HG02981 (cell line): ENCODE results near the gene NREP.

ENCODE experiments used
- ATAC-seq: cut with Tn5 transposase; IDR thresholded peaks from one replicate; pipeline ENCODE4 v1.9.1; 2021; ENCODE audit warnings: mild to moderate bottlenecking, moderate library complexity; ENCODE audit not compliant: unreplicated experiment

The NREP gene

DNA sequence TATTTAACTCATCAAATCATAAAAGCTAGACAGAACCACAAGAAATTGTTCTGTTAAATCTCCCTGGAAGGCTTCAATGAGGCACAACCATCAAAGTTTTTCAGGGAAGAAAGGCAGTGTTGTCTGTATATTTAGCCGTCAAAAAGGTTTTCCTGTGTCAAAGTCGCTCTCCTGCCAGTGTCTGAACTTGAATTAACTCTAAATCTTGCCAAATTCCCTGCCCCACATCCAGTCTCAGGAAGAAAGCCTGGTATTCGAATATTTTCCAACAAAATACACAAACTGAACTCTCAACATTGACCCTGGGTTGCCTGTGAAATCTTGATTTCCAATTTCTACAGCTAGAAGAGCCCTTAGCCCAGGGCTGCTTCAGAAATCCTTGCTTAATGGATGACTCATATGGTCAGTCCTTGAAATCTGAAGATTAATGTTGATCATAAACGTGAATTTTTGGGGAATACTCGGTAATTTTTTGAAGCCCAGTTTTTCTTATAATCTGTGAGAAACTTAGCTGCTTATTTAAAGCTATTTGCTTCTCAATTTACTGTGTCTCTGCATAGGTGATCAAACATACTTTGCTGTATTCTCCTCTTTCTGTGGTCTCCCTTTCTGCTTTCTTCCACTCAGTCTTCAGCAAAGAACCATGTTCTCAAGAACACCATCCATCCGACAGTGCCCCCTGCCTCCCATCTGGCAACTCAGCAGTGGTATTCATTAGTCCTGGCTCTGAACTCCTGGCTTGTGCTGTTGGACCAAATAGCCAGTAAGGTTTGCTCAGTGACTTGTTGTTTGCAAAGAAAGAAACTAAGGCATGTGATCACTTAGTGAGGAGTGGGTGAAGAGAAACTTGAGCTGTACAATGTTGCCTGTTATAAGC lies 58.9 kb downstream of the NREP start:
- no peak for ATAC-seq

DNA sequence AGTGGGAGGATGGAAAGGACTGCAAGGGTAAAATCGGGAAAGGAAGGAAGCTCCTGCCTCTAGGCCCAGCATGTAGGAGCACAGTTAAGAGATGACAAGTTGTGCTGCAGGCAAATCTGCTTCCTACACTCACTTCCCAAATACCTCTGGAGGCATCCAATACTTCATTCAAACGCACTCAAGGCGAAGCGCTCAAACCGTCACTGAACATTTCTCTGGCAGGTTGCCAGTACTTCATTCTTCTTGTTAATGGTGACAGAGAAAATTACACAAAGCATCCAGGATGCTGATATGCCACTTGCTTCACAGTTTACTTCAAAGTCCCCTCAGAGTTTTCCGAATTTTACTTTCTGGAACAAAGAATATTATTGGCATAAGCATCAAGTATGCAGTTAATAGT lies 59.8 kb downstream of the NREP start:
- ATAC-seq, result no peak

DNA sequence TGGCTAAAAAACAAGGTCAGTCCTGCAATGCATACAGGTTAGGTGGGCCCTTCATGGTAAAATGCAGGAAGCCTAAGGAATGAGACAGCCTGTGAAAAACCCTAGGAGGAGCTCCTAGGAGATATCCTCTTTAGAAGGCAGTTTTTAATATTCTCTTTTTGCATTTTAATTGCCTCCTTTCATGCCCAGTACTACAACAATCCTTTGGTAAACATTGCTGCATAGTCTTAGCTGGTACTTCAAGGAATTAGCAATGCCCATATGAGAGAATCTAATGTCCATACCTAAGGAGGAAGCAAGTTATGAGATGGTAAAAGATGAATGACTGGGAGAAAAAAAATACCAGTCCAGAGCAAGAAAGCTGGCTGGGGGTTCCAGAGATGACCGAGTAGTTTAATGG lies 61.0 kb downstream of the NREP start:
- ATAC-seq, result no peak

DNA sequence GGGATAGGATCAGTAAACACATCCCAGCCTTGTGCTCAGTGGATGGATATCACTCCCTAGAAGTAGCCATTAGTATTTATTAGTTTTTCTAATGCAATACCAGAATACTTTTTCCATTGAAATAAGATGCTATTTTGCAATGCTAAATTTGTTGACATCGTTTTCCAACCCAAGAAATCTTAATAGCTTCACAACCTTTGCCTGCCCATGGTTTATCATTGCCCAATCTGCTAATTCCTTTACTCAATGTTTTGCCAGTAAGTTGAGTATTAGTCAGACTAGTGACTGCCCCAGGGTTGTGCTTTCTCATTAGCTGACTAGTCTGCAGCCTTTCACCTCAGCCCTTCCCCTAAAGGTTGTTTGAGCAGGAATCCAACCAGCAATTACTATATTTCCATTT lies 62.9 kb downstream of the NREP start:
- no peak for ATAC-seq

DNA sequence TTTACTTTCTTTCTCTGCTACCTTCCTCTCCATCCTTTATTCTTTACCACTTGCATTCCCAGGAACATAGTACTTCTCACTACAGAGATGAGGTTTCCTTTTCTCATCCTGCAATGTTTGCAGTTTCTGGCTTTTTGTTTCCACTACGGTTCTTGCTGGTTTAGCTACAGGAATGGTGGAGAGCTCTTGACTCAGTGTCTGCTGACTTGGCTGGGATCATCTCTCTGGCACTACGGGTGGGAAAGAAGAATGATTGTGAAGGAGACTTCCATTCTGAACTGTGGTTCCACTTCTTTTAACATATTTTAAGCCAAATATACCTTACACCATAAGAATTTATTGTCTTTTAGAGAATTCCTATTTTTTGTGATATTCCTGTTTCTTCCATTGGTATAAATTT lies 65.1 kb downstream of the NREP start:
- no peak for ATAC-seq

DNA sequence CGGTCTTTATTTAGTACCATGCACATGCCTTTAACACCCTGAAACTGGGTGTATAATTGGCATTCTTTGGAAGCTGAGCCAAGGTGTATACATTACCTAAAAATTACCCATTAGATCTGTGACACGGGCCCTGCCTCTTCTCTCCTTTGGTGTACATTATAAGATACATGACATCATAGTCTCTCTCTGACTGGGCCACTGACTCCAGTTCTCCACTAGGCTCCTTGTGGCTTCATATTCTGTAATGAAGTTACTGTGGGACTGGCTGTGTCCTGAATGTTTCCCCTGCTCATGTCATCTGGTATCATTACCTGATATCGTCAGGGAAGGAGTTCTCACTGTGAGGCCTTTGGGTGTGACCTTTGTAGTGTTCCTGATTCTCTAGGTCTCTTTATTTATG lies 65.5 kb downstream of the NREP start:
- ATAC-seq, result no peak

DNA sequence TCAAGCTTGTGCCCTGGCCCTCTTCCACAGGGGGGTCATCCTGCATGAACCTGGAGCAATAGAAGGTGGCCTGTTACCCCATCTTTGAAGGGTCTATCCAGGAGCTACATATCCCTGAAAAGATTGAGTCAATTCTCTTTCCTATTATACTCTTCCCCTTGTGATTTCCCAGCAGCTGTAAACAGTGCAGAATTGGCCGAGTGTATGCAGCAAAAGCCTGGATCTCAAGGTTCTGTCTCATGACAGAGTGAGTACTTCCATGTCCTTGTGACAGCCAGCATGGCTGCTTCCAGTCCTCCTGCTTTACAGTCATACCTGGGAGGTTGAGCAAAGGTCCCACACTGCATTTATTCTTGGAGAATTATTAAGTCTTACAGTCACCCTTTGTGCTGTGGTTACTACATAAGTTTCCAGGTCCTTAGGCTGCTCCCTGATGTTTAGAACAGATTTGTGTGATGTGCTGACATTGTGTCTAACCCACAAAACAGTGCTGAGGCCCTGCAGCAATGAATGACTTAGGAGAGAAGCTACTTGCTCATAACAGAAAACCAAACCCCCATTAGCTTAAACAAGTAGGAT lies 67.5 kb downstream of the NREP start:
- ATAC-seq, result no peak

DNA sequence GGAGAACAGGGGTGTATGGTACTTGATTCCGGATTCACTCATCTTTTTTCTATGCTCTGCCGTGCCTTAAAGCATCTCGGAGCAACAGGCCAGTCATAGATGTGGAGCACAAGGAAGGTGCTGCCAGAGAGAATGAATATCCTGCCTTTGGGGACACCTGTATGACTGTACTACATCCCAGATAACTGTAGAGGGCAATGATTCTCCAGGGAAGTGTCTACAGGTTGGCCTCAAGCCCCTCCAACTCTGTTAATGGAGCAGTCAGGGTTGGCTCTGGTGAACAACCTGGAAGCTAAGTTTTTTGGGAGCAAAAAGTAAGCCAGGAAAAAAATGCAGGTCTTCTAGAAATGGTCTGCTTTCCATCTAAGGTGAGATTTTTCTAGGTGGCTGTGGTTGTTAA lies 71.0 kb downstream of the NREP start:
- ATAC-seq, result no peak

DNA sequence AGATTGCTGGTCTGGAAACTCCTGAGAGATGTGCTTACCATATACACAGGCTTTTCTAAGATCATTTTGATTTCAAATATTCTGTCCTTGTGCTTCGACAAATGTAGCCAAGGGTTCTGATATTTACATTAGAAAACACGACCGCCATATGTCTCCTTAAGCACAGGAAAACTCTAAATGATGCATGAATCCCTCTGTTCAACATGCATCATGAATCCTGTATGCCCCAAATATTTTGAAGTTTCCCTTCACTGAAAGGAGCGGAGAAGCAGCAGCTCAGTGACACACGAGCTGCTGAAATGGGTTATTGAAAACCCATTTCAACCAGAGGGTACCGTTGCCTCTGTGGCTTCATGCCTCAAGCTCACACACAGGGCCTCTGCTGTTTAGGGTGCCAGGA lies 74.4 kb downstream of the NREP start:
- ATAC-seq, result no peak

GRCh38 chr5:111682121-111682520 lies 74.9 kb downstream of the NREP start:
- ATAC-seq, result no peak

DNA sequence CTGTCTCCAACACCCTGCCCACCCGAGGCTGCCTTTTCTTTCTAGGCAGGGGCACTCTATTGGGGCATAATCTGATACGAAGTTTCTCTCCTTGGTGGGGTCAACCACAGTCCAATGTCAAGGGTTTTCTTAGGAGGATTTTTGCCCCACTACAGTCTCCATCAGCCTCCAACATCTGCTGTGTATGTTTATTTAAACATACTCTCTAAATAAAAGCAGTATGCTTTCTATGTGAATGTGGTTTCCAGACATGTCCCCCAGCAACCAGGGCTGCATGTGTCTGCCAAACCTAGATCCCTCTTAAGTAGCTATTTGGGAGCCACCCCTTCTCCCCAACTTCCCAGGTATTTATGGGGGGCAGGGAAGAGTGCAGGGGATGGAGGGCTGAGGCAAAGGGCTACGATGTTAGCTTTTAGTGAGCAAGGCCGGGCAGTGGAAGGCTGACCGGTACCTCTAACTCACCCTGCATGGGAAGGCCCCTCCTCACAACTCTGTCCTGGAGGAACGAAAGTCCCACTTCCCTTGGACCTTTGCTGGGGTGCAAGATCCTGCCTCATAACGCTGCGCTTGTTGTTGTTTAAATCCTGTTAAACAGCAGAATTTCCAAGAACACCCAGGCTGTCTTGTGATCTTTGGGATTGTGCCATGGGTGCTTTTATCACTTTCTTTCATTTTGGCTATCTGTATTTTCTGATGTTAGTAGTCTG lies 75.4 kb downstream of the NREP start:
- ATAC-seq, result no peak

GRCh38 chr5:111680737-111681413 lies 76.1 kb downstream of the NREP start:
- ATAC-seq, result no peak

DNA sequence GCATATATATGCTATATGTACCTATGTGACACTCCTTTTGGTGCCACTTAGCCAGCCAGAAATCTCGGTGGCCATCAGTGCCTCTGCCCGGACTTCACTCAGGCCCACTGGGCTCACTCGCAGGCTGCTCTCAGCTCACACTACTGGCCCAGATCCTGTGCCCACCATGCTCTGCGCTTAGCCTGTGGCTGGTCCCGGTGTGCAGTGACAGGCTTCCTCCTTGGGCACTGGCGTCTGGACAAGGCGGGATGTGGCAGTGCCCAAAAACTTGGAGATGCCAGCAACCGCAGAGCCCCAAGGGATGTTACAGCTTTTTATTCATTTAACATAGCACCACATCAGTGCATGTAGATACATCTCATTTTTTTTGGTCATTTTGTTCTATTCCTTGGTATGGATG lies 77.4 kb downstream of the NREP start:
- ATAC-seq, result no peak
